NCI-H748 treated with DMSO at 0.1 percent for 48 hours (cell line): ENCODE measurements around the gene KIF7.
"Not testable (repeated sequence)": the region's sequence is repeated elsewhere in the genome, so short reads cannot be mapped to it uniquely, and the experiment has no call there.

ENCODE experiments used
- DNase-seq: peaks from one replicate; lab custom pipeline; 2025; lab: John Stamatoyannopoulos, UW

KIF7 gene

DNA sequence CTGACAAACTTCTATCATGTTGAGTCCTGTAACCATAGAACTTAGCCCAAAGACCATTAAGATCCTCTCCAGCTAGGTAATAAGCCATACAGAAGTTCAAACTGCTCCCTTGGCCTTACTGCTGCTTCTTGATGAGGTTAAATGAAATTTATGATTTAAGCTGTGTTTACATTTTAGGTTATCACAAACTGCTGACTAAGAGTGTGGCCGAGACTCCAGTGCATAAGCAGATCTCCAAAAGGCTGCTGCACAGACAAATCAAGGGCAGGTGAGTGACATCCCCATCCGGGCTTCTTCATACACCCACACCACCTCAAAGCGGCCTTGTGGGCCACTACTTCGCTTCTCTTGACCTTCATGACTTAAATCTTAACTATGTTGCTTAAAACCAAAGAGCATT, 39.0 kb downstream of the KIF7 start:
- DNase-seq, result no peak

DNA sequence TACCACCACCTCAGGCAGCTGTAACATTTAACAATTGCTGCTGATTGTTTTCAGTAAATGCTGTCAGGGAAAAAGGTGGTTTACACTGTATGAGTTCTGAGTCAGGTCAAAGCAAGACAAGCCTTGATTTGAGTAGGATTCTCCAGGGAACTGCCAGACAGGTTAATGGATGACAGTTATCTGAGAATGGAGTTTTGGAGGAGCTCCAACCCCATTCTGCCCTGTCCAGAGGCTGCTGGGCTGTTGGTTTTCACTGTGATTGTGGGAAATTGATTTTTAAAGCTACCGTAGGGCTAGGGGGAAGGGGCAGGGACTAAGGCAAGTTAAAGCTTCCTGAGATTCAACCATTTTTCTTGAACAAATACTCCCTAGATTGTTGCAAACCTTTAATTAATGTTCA, 40.1 kb downstream of the KIF7 start:
- DNase-seq, result no peak

DNA sequence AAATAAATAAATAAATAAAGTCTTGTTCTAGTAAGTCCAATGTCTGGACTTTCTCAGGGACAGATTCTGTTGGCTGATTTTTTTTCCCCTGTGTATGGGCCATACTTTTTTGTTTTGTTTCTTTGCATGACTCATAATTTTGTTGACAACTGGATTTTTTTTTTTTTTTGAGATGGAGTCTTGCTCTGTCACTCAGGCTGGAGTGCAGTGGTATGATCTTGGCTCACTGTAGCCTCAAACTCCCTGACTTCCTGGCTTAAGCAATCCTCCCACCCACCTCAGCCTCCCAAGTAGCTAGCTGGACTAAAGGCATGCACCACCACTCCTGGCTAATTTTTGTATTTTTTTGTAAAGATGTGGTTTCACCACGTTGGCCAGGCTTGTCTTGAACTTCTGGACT, 41.1 kb downstream of the KIF7 start:
- no peak for DNase-seq

DNA sequence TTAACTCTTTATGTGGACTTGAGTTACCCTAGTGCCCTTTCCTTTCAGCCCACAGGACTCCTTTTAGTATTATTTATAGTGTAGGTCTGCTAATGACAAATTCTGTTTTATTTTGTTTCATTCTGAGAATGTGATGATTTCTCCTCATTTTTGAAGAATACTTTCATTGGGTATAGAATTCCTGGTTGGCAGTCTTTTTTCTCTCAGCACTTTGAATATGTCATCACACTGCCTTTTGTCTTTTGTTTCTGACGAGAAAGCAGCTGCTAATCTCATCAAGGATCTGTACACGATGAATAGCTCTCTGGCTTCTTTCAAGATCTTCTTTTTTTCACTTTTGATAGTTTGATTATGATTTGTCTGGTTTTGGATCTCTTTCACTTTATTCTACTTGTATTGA, 42.2 kb downstream of the KIF7 start:
- DNase-seq, result no peak

DNA sequence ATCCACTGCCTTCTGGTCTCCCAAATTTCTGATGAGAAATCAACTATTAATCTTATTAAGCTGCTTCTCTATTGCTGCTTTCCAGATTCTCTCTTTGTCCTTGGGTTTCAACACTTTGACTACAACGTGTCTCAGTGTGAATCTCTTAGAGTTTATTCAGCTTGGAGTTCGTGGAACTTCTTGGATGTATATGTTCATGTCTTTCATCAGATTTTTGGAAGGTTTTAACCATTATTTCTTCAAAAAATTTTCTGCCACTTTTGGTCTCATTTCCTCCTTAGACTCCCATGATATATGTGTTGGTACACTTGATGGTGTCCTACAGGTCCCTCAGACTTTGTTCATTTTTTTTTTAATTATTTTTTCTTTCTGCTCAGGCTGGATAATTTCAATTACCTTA, 44.0 kb downstream of the KIF7 start:
- DNase-seq, result no peak

DNA sequence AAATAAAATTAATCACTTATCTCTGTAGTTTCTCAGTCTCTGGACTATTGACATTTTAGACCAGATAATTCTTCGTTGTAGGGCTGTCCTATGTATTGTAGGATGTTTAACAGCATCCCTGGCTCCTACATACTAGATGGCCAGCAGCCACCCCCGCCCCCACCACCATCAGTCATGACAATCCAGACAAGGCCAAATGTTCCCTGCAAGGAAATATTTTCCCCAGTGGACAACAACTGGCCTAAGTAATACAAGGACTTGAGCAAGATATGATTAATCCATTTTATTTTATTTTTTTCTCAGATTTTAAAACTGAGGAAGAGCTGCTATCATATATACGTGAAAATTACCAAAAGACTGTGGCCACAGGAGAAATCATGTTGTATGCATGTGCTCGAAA, 56.2 kb downstream of the KIF7 start:
- DNase-seq, result no peak

DNA sequence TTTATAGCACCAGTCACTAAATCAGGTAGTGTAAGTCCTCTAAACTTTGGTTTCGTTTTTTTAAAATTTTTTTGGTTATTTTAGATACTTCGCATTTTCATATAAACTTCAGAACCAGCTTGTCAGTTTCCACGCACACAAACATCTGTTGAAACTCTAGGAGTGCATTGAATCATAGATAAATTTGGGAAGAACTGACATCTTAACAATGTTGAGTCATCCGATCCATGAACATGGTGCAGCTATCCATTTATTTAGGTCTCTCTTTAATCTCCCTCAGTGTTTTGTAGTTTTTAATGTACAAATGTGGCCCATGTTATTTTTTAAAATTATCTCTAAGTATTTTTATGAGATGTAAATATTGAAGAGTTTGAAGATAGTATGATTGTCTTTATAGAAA, 62.2 kb downstream of the KIF7 start:
- DNase-seq, result no peak

DNA sequence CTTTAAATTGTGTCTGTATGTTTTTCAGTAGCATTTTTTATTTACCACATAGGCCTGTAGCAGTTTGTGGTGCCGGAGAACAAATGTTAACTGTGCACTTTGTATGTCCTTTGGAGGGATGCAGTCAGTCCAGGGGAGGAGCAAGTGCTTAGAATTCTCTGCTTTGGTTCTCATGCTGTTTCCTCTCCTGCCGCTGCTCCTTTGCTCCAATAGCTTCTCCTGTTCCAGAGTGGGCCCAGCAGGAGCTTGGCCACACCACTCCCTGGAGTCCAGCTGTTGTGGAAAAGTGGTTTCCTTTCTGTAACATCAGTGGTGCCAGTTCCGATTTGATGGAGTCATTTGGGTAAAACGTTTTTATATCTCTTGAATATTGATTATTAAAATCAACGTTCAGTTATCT, 63.4 kb downstream of the KIF7 start:
- no peak for DNase-seq

DNA sequence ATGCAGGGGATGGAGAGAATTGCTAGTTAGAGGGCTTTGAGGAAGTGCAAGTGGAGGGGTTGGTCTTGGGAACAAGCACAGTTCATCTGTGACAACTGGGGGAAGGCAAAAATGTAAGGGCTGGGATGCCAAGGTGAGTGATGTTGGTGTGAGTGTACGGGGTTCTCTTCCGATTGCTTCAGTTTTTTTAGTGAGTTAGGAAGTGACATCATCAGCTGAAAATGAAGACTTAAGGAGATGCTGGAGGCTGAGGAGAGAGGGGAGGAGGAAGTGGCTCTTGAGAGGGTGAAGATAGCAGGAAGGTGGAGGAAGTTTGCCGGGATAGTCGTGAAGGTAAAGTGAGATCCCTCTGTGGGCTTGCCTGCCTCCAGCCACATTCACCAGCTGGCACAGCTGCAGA, 67.3 kb downstream of the KIF7 start:
- no peak for DNase-seq

DNA sequence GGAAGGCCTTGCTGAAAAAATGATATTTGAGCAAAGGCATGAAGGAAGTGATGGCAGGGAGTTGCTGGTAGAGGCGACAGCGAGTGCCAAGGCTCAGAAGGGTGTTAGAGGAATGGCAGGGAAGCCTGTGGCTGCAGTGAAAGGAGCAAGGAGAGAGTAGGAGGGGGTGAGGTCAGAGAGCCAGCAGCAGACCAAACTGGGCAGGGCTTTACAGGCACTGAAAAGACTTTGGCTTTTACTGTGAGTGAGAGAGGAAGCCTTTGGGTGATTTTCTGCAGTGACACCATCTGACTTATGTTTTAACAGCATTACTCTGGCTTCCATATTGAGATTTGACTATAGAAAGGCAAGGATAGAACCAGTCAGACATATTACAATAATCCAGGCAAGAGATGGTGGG, 68.6 kb downstream of the KIF7 start:
- DNase-seq, result no peak

DNA sequence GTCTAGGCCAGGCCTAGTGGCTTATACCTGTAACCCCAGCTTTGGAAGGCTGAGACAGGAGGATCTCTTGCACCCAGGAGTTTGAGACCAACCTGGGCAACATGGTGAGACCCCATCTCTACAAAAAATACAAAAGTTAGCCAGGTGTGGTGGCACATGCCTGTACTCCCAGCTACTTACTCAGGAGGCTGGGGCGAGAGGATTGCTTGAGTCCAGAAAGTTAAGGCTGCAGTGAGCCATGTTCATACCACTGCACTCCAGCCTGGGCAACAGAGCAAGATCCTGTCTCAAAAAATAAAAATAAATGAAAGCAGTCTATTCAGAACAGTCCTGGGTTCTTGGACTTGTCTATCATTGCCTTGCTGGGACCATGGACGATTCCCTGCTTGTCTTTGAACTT, 74.5 kb downstream of the KIF7 start:
- DNase-seq, result not testable (repeated sequence)

DNA sequence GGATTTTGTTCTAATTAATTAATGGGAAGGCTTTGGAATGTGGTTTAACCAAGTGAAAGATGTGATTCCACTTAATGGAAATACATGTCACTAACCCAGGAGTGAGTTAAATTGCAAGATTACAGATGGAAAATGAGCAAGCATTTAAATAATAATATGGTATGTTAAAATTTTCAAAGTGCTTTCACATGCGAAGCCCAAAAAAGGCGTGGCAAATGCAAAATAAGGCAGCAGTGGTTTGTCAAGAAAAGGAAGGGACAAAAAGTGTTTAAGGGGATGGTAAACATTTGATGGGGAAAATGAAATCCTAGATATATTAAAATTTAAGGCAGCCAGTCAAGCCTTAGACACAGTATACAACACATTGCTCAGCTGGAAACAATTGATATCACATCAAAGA, 77.1 kb downstream of the KIF7 start:
- DNase-seq, result no peak
